GM12878 (cell line): ENCODE measurements around the gene KIAA1217. TPM values are rescaled to one million over a fixed set of nuclear protein-coding genes. Genes with fewer than 3 reads are reported as not detected.

Experiments used
- ATAC-seq: fragments of 200-7000 bp; cut with Tn5 transposase; 3 replicates; pipeline ENCODE4 v1.9.1; 2020; ENCODE audit warnings: mild to moderate bottlenecking, moderate library complexity
- BruUV-seq: library from RNA; stranded (reverse); fragments of 400-500 nt; replicated peaks from 2 replicates; lab custom pipeline; 2021; lab: Mats Ljungman, UMichigan
- CTCF ChIA-PET: fragments of 300-600 bp; sonication (Branson Sonifier 250); formaldehyde crosslinking; extraction: SDS; loops from one replicate; lab custom pipeline; 2021; ENCODE audit warnings: inconsistent platforms; lab: Yijun Ruan, JAX
- POLR2A ChIA-PET: fragments of 350-600 bp; formaldehyde crosslinking; extraction: SDS; loops from one replicate; lab custom pipeline; 2021; ENCODE audit warnings: inconsistent platforms; lab: Charles Lee
- RAD21 ChIA-PET: fragments of 300-600 bp; sonication (Branson Sonifier 250); formaldehyde crosslinking; loops from one replicate; lab custom pipeline; 2023; ENCODE audit warnings: antibody characterized with exemption; ENCODE audit not compliant: unreplicated experiment; lab: Charles Lee
- SMC1A ChIA-PET: fragments of 300-600 bp; sonication (Branson Sonifier 250); formaldehyde crosslinking; loops from one replicate; lab custom pipeline; 2023; ENCODE audit not compliant: unreplicated experiment, uncharacterized antibody; lab: Charles Lee
- DNase-seq: peaks from one replicate; pipeline ENCODE4 v3.0.0-alpha.2; 2011; ENCODE audit warnings: low read depth, low spot score
- FAIRE-seq: peaks from 3 replicates; lab custom pipeline; 2011; peaks lifted over from hg19 to GRCh38; lab: Jason Lieb, UNC
- H2AFZ ChIP-seq: 2 replicates; pipeline ENCODE4 v1.6.0; 2011; ENCODE audit warnings: low read depth, low read length, control low read depth; ENCODE audit not compliant: control insufficient read depth
- H3K27ac ChIP-seq: 2 replicates; pipeline ENCODE4 v1.5.1; 2011; ENCODE audit warnings: control low read depth; ENCODE audit not compliant: control insufficient read depth, insufficient read depth
- H3K27me3 ChIP-seq, 2 experiments: replicated peaks in 1 of 2; 2 replicates each; pipeline versions ENCODE4 v1.6.0 to v1.6.1; 2011; ENCODE audit warnings: low read length in 1 of 2; ENCODE audit not compliant: control insufficient read depth in 2 of 2, insufficient read depth in 2 of 2
- H3K36me3 ChIP-seq, 2 experiments: 2 replicates each; pipeline ENCODE4 v1.5.1; 2011; ENCODE audit warnings: low read length in 1 of 2; ENCODE audit not compliant: control insufficient read depth in 2 of 2, insufficient read depth in 2 of 2
- H3K4me1 ChIP-seq: 2 replicates; pipeline ENCODE4 v1.6.1; 2011; ENCODE audit warnings: mild to moderate bottlenecking, low read length, moderate library complexity, mixed read lengths; ENCODE audit not compliant: control insufficient read depth, insufficient read depth
- H3K4me2 ChIP-seq: 2 replicates; pipeline ENCODE4 v1.6.0; 2011; ENCODE audit warnings: control low read depth; ENCODE audit not compliant: control insufficient read depth, insufficient read depth
- H3K4me3 ChIP-seq: fragments of 200-600 bp; sonication (generic); 2 replicates; pipeline ENCODE4 v1.5.1; 2016
- H3K79me2 ChIP-seq: 2 replicates; pipeline ENCODE4 v1.6.0; 2011; ENCODE audit warnings: low read length; ENCODE audit not compliant: control insufficient read depth, insufficient read depth
- H3K9ac ChIP-seq: 2 replicates; pipeline ENCODE4 v1.8.0; 2011; ENCODE audit warnings: low read length, control low read depth, mixed read lengths; ENCODE audit not compliant: control insufficient read depth, insufficient read depth
- H3K9me3 ChIP-seq: replicated peaks from 3 replicates; pipeline ENCODE4 v1.5.1; 2011; ENCODE audit warnings: mild to moderate bottlenecking, low read length; ENCODE audit not compliant: control insufficient read depth, insufficient read depth
- H4K20me1 ChIP-seq: 2 replicates; pipeline ENCODE4 v1.6.0; 2011; ENCODE audit not compliant: control insufficient read depth, insufficient read depth
- HDAC6 ChIP-seq: fragments of 200-600 bp; sonication (generic); IDR thresholded peaks from one replicate; pipeline ENCODE4 v1.8.0; 2017; ENCODE audit warnings: antibody characterized with exemption; ENCODE audit not compliant: unreplicated experiment
- IKZF2 ChIP-seq, 2 experiments: fragments of 450-650 bp; IDR thresholded peaks; 2 replicates each; pipeline ENCODE4 v1.6.1; 2017; ENCODE audit warnings: mild to moderate bottlenecking in 2 of 2, moderate library complexity in 2 of 2
- IRF4 ChIP-seq: IDR thresholded peaks from 2 replicates; pipeline ENCODE4 v1.6.1; 2011; ENCODE audit warnings: low read depth, low read length
- PAX8 ChIP-seq: fragments of 450-650 bp; IDR thresholded peaks from 2 replicates; pipeline ENCODE4 v1.6.1; 2017; ENCODE audit warnings: mild to moderate bottlenecking, moderate library complexity
- RAD21 ChIP-seq: IDR thresholded peaks from 2 replicates; pipeline ENCODE4 v1.6.1; 2011; ENCODE audit warnings: mild to moderate bottlenecking, low read depth, low read length, moderate library complexity; ENCODE audit not compliant: insufficient read depth
- SMC3 ChIP-seq: IDR thresholded peaks from 2 replicates; pipeline ENCODE4 v1.6.1; 2011; ENCODE audit warnings: low read length, improper control_type of control experiment, borderline replicate concordance
- YY1 ChIP-seq: IDR thresholded peaks from 2 replicates; pipeline ENCODE4 v1.6.1; 2011; ENCODE audit warnings: low read depth, mild to moderate bottlenecking, low read length
- ZNF384 ChIP-seq: IDR thresholded peaks from 2 replicates; pipeline ENCODE4 v1.6.1; 2012; ENCODE audit warnings: low read depth, mild to moderate bottlenecking, low read length, improper control_type of control experiment, borderline replicate concordance
- WGBS: methylation state at CpG from one replicate; pipeline ENCODE4 v1.1.6; 2016; ENCODE audit warnings: low lambda C conversion rate; ENCODE audit not compliant: insufficient replicate concordance, insufficient coverage; ENCODE audit errors: missing lambda C conversion rate; 5-methylcytosine and 5-hydroxymethylcytosine counted together
- in situ Hi-C: fragments of 300-500 bp; cut with MboI; formaldehyde crosslinking; loops from 9 replicates; pipeline ENCODE4 v1.14.3; 2018; ENCODE audit warnings: mixed read lengths
- intact Hi-C: fragments of 100-400 bp; cut with micrococcal nuclease; formaldehyde crosslinking; loops from one replicate; pipeline ENCODE4 v1.14.2; 2022; ENCODE audit not compliant: unreplicated experiment
- polyA plus RNA-seq, 11 experiments: library from polyadenylated mRNA; depleted of rRNA in 4 of 11; unstranded in 6 of 11; stranded (reverse) in 5 of 11; fragments of >200 nt; fragmentation: Nextera tagmentation in 4 of 11; fragmentation: Illumina TruSeq in 1 of 11; extraction: Ambion mirVana in 4 of 11; extraction: Trizol in 1 of 11; gene quantifications; 1 replicate in 1 of 11; 2 replicates in 10 of 11; pipeline versions ENCODE4 v1.2.1 to v1.2.3, GENCODE V29; 2011 to 2016; ENCODE audit warnings: inconsistent platforms in 2 of 11, missing spikeins in 2 of 11, low read depth in 1 of 11
- total RNA-seq, 4 experiments: library from RNA; depleted of rRNA in 3 of 4; stranded (reverse); fragments of >200 nt in 3 of 4; fragmentation: Illumina TruSeq in 1 of 4; extraction: Trizol in 1 of 4; gene quantifications; 2 replicates each; pipeline versions ENCODE4 v1.2.1 to v1.2.3, GENCODE V29; 2013 to 2021
- TF ChIP-seq, protein P1 (sequence below), 3 experiments: IDR thresholded peaks in 2 of 3; conservative IDR thresholded peaks in 1 of 3; 2 replicates each; pipeline ENCODE4 v1.5.1; 2011; ENCODE audit warnings: low read depth in 3 of 3, low read length in 3 of 3, mild to moderate bottlenecking in 3 of 3, control low read depth in 2 of 3, moderate library complexity in 2 of 3, inconsistent platforms in 1 of 3, mixed read lengths in 1 of 3; ENCODE audit not compliant: control insufficient read depth in 2 of 3, insufficient read depth in 1 of 3; ENCODE audit errors: extremely low read depth in 1 of 3

The KIAA1217 gene
- total and polyA plus RNA-seq, 10 of the 15 experiments (the other 5 are each of a cell fraction or from before 2014, with no cell fraction given), result 0.57 to 3.8 (median 2.1) TPM

DNA sequence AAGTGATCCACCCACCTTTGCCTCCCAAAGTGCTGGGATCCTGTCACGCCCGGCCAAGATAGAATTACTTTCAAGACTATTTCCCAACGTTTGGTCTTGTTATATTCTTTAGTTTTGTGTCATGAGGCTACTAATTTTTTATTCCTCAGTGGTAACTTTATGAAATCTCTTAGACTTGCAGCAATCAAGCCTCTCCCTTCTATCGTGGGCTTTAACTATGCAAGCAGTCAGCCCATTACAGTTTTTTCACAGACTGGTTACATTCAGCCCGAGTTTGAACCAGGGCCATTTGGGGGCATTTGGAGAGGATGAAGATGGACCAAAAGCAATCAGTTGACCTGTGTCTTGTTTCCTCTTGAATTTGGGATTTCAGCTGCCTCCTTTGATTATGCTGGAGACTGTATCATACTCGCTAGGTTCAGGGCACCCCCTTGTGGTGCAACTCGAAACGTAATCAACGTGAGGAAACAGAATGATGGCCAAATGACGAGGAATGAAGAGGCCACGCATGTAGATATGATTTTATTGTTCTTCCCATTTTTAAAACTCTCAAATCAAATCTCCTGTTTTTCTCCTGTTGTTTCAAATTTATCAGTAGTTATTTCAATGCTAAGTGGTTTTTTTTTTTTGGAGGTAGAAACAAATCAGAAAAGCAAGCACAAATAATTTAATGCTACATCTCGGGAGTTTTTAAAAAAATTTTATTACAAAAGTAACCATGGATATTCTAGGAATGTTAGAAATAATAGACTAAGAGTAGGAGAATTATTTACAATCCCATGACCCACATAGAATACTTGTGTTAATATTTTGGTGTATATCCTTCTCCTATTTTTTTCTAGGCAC is 151.6 kb downstream of the KIAA1217 start:
- WGBS, result 24% methylated on average over 12 of the region's 12 CpGs

More for the DNA sequence above, 151.6 kb downstream of the KIAA1217 start:
- no peak for DNase-seq
- no TSS peak for BruUV-seq
- RAD21 ChIA-PET, result interaction anchor here (1.0 to 2.3 kb wide), 8 partner anchors 23 to 1046 kb away, joined by 3 to 11 read pairs (median 6); partner anchors contain the start of gene KIAA1217
- Histone ChIP-seq H3K9me3 (no peaks in the 10 kb centered on the region), H4K20me1 (no peaks in the 10 kb centered on the region), H3K27me3 (no peaks in the 10 kb centered on the region), H3K4me1 (no peaks in the 10 kb centered on the region), H3K9ac (no peak overlapping the region), H3K27ac (no peak overlapping the region), H3K4me2 (no peak overlapping the region), H3K36me3 (no peaks in the 10 kb centered on the region), H3K4me3 (no peak overlapping the region), H3K79me2 (no peaks in the 10 kb centered on the region), H2AFZ (no peak overlapping the region)
- peak; percentile 90 for ATAC-seq
- FAIRE-seq, result peak; percentile 80
- CTCF ChIA-PET, result interaction anchor here (0.6 to 4.8 kb wide), 22 partner anchors 9 to 1045 kb away, joined by 3 to 45 read pairs (median 5); partner anchors contain the start of gene KIAA1217
- POLR2A ChIA-PET, result interaction anchor here (0.6 kb wide), 1 partner anchor 368 kb away, joined by 4 read pairs; no protein-coding TSS in a partner anchor
- intact Hi-C loops, result loop anchor here (2.0 kb wide), 1 partner anchor 366 kb away; no protein-coding TSS in a partner anchor
- TF ChIP-seq HDAC6 (no peak), ZNF384 (no peak), PAX8 (no peak), YY1 (peak; percentile 66), IKZF2 (IDR thresholded peaks at IDR 0.05) (no peak), SMC3 (peak; percentile 78; the same call in 1 of the 2 replicates), RAD21 (peak; percentile 82), IRF4 (0 out of 2 replicates have a peak, but pooled peaks have one; percentile 18)
- TF ChIP-seq, protein P1, sequence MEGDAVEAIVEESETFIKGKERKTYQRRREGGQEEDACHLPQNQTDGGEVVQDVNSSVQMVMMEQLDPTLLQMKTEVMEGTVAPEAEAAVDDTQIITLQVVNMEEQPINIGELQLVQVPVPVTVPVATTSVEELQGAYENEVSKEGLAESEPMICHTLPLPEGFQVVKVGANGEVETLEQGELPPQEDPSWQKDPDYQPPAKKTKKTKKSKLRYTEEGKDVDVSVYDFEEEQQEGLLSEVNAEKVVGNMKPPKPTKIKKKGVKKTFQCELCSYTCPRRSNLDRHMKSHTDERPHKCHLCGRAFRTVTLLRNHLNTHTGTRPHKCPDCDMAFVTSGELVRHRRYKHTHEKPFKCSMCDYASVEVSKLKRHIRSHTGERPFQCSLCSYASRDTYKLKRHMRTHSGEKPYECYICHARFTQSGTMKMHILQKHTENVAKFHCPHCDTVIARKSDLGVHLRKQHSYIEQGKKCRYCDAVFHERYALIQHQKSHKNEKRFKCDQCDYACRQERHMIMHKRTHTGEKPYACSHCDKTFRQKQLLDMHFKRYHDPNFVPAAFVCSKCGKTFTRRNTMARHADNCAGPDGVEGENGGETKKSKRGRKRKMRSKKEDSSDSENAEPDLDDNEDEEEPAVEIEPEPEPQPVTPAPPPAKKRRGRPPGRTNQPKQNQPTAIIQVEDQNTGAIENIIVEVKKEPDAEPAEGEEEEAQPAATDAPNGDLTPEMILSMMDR (IDR thresholded peaks at IDR 0.05 in 2 of 3, conservative IDR thresholded peaks at IDR 0.05 in 1 of 3; ENCODE audit: control insufficient read depth in 2 of 3, extremely low read depth in 1 of 3, insufficient read depth in 1 of 3, low read depth in 3 of 3, low read length in 3 of 3), result peak; percentile 67 to 80 (median 67); a peak in 5 of 6 replicates
- TF ChIP-seq, all 136 proteins: peak for 5
- SMC1A ChIA-PET, result interaction anchor here (0.6 to 4.4 kb wide), 10 partner anchors 15 to 367 kb away, joined by 3 to 24 read pairs (median 6); no protein-coding TSS in a partner anchor
- in situ Hi-C loops, result loop anchor here (5.0 kb wide), 1 partner anchor 378 kb away; no protein-coding TSS in a partner anchor
